HG02642 (cell line): ENCODE measurements around the gene IL2.
A peak's percentile ranks its signal among the peaks of the same experiment; 100 is the strongest.

Experiments
- ATAC-seq: cut with Tn5 transposase; IDR thresholded peaks from one replicate; pipeline ENCODE4 v1.9.1; 2021; ENCODE audit warnings: mild to moderate bottlenecking; ENCODE audit not compliant: unreplicated experiment, poor library complexity

Gene IL2

DNA sequence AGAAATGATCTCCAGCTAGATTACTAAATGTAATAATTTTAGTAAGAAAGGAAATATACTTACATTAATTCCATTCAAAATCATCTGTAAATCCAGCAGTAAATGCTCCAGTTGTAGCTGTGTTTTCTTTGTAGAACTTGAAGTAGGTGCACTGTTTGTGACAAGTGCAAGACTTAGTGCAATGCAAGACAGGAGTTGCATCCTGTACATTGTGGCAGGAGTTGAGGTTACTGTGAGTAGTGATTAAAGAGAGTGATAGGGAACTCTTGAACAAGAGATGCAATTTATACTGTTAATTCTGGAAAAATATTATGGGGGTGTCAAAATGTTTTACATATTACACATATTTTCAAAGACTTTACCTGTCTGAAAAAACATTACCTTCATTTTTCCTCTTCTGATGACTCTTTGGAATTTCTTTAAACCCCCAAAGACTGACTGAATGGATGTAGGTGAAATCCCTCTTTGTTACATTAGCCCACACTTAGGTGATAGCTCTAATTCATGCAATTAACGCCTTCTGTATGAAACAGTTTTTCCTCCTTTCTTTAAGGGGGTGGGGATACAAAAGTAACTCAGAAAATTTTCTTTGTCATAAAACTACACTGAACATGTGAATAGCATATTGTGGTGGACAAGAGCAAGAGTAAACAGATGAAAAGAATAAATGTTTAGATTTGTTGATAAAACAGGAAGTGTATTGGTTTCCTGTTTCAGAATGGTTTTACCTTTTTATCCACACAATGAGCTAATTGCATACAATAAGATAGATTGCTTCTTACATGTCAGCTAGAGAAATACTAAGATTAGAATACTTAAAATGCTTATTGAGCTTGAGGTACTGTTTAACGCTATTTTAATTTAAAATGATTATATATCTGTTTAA, at the start of gene IL2:
Gene IL2, minus strand, starts transcription at position 495 of the 886 bp plus-strand sequence. Its CDS starts 285 bp downstream, at position 210.
- no peak for ATAC-seq

DNA sequence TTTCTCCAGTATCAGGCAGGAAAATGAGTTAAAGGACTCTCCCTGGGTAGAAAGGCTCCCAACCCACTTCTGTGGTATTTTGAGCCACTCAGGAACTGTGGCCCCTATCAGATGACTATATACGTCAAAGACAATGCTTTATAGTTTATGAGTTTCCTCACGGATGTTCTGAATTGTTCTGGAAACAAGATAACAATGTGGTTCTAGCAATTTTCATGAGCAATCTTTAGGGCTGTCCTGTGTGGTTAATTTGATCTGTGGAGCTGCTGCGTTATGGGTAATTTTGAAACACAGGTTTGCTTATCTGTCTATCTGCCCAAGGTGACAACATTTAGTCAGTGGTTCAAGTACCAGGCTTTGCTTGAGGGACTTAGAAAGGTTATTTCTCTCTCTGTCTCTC, 46.7 kb upstream of the IL2 start:
- no peak for ATAC-seq

DNA sequence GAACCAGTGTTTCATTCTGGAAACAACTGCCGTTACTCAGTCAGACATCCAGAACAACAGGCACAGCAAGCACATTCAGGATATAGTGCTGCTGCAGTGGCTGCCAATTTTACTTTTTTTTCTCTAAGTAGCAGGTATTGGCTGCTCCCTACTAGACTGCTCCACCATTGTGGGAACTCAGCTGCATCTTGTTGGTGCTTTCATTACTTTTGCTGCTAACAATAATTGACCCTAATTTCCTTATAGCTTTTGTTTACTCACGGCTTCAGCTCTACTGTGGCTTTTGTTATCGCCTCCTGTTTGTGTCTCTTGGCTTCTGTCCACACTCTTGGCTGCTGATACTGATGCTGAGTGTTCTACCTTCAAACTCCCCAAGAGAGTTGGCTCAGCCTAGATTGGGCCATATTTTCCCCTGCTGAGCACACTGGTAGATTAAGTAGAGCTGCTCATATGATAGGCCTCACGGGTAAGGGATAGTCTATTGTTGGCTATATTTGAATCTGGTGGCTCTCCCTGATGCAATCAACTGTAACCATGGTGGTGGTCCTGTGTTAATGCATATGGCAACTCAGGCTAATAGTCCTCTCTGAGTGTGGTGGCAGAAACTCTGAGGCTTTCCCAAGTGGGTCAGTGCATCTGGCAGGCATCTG, 44.5 kb upstream of the IL2 start:
- ATAC-seq: no peak

DNA sequence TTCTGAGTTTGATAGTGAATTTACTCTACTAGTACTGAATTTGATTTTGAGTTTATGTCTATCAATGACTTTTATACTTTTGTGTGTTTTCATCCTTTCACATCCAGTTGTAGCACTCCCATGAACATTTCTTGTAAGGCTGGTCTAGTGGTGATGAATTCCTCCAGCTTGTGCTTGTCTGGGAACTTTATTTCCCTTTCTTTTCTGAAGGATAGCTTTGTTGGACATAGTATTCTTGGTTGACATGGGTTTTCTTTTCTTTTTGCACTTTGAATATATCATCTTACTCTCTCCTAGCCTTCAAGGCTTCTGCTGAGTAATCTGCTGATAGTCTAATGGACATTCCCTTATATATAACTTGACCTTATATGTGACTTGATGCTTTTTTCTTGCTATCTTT, 32.5 kb upstream of the IL2 start:
- ATAC-seq: no peak

DNA sequence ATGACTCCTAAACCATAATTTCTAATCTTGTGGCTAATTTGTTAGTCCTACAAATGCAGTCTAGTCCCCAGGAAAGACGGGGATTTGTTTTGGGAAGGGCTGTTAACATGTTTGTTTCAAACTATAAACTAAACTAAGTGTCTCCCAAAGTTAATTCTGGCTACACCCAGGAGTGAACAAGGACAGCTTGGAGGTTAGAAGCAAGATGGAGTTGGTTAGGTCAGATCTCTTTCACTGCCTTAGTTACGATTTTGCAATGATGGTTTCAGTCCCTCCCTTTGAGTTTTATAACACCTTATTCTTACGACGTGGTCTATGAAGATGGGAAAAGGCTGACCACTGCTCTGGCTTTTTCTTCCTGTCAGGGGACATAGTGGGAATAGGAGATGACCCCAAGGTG, 27.0 kb upstream of the IL2 start:
- no peak for ATAC-seq

DNA sequence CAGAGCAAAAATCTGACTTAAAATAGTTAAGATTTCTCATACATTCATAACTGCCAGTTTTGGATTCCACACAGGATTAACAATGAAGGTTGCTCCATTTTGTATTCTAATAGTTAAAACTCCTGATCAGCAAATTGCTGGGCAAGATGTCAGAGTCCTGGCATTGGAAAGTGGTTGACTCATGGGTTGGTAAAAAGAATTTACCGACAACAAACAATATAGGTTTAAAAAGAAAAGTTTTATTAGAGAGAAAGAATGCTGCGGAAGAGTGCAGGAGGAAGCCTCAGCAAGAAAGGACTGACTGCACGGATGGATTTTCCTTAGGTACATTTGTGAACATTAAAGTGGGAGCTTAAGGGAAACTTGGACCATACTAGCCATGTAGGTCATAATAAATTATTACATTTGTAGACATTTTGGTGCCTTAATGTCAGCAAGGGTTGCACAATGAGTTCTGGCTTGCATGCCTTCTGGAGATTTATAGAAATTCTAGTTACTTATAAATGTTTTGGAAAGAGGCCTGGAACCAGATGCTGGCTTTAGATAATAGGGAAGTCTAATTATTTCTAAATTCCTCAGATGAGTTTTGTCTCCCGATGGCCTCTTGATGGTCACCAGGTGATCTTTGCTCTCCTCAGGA, 25.4 kb upstream of the IL2 start:
- ATAC-seq: no peak

GRCh38 chr4:122480655-122481487, 24.3 kb upstream of the IL2 start:
- no peak for ATAC-seq

DNA sequence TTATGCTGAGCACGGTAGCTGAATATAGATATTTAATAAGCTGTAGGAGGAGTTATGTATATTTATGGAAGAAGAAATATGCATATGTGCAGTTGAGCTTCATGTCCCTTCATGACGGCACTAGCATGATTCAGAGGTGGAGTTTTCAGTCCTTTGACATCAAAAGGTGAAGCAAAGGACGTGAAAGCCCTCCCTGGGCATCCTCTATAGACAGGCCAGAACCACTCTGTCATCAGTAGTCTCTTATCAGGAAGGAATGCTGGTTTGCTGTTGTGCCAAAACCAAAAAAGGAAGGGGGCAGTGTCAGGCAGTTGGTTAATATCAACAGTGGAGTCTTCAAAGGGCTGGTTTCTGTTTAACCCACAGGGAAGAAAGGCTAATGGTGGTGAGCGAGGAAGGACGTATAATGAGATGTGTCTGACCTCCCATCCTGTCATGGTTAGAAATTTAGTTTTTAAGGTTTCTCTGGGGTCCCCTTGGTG, 23.5 kb upstream of the IL2 start:
- ATAC-seq: no peak

- ATAC-seq: no peak
Observed at GRCh38 chr4:122476745-122477144, 20.2 kb upstream of the IL2 start.

DNA sequence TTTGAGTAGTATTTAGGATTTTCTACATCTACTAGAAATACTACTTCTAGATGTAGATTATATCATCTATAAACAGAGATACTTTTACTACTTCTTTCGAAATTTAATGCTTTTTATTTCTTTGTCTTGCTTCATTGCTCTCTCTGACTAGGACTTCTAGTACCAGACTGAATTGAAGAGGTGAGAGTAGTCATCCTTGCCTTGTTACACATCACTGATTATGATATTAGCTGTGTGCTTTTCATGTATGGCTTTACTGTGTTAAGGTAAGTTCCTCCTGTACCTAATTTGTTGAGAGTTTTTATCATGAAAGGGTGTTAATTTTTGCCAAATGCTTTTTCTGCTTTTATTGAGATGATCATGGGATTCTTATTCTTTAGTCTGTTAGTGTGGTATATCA, 19.6 kb upstream of the IL2 start:
- ATAC-seq: no peak

DNA sequence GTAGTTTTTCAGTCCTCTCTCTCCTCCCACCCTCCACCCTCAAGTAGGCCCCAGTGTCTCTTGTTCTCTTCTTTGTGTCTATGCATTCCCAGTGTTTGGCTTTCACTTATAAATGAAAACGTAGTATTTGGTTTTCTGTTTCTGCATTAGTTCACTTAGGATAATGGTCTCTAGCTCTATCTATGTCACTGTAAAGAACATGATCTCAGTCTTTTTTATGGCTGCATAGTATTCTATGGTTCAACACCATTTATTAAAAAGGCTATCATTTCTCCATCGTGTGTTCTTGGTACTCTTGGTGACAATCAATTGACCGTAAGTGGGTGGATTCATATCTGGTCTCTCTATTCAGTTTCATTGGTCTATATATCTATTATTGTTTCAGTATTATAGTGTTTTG, 18.7 kb upstream of the IL2 start:
- no peak for ATAC-seq

DNA sequence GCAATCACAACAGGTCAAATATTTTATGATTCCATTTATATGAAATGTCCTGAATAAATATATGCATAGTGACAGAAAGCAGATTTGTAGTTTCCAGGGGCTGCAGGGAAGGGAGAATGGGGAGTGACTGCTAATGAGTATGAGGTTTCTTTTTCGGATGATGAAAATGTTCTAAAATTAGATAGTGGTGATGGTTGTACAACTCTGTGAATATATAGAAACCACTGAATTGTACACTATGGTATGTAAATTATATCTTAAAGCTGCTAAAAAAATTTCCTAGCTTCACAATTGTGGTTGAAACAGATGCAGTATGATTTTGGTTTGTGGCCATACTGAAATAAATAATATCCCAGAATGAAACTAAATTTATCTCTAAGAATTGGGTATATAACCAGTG, 12.9 kb upstream of the IL2 start:
- ATAC-seq: no peak

GRCh38 chr4:122458625-122459024, 2.1 kb upstream of the IL2 start:
- ATAC-seq: peak; percentile 73

- no peak for ATAC-seq
Observed at GRCh38 chr4:122453384-122453995, 3.0 kb downstream of the IL2 start.

- ATAC-seq: no peak
Observed at GRCh38 chr4:122450847-122451246, 5.7 kb downstream of the IL2 start.

DNA sequence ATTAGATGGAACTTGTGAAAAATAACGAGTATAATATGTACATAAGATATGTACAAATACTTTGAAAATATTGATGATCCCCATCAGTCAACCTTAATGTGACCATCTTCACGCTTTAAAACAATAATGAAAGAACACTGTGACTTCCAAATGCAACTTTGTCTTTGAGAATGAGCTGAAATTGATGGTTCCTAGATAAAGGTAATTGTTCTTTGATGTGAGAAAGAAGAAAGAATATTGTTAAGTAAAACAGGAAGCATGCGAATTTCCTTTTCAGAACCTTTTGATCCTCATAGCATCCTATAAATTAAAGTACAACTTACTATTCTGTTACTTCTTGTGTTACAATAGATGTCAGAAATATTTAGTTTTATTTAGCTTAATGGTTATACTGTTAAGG, 22.2 kb downstream of the IL2 start:
- no peak for ATAC-seq

GRCh38 chr4:122431351-122431750, 25.2 kb downstream of the IL2 start:
- ATAC-seq: no peak

- no peak for ATAC-seq
Observed at GRCh38 chr4:122423246-122423645, 33.3 kb downstream of the IL2 start.

DNA sequence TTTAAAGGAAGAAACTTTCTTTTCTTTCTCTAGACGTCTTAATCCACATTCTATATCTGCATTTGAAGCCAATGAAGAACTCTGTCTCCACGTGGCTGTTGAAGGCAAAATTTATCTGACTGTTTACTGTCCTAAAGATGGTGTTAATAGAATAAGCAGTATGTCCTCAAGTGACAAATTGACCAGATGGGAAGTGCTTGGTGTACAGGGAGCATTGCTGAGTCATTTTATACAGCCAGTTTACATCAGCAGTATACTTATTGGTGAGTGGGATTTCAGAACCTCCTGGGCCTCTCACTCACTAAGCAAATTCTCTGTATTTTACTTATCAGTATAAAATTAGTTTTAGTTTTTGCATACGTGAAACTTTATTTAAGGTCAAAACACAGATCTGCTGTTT, 44.0 kb downstream of the IL2 start:
- ATAC-seq: no peak

DNA sequence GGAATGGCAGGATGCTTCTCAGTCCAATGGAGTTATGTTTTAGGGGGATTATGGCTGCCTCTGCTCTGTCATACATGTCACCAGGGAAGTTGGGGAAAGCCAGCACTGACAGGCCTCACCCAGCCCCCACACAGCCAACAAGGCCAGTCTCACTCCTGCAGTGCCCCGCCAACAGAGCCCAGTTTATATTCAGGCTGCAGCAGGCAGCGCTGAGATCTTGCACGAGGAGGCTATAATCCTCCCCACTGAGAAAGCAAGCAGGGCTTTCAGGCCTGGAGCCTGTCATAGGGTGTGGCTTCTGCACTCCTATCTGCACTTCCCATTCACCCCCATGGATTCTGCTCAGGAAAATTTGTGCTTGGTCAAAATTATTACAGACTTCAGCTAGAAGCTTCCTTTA, 52.7 kb downstream of the IL2 start:
- no peak for ATAC-seq
